ENCODE data around the gene ZNF668.

GRCh38 chr16:31090540-31090939 lies 16.5 kb upstream of the ZNF668 start:
- TF ChIP-seq REST (IDR thresholded peaks at IDR 0.05; ENCODE audit: low read depth) (no peak), EP300 (IDR thresholded peaks at IDR 0.05; ENCODE audit: borderline replicate concordance) (no peak), CEBPB (IDR thresholded peaks at IDR 0.05) (no peak), MAX (IDR thresholded peaks at IDR 0.05) (no peak), ZBTB7A (IDR thresholded peaks at IDR 0.05; ENCODE audit: low read depth) (no peak)

Measured in Ishikawa (cell line).